NCI-H146 treated with DMSO at 0.1 percent for 48 hours (cell line): ENCODE data around the gene AK3.

Experiments used
- DNase-seq: peaks from one replicate; lab custom pipeline; 2025; ENCODE audit not compliant: unreplicated experiment; lab: John Stamatoyannopoulos, UW

Gene AK3

DNA sequence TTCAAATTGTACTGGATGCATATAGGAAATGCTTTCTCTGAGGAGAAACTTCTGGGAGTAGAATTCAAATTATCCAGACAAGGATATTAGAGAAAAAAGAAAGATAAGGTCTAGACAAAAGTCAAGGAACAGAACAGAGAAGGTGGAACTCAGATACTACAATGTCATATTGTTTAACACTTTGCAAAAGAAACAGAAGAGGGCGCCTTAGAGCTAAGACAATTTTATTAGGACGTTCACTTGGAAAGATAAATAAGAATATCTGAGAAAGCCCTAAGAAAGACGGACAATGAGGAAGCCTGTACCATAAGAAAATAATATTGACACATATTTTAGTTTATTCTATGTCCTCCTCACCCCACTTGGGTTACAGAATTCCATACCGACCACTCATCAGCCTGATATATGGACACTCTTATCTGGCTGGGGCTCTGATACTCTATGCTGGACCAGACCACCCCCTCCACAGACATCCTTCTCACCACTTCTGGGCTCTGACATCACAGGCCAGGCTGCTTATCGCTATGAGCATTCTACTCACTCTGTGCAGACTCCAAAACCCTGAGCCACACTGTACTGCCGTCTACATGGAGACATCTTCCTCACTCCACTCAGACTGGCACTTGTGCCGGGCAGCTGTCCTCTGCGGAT is 9.1 kb upstream of the AK3 start:
- DNase-seq = peak; percentile 33

DNA sequence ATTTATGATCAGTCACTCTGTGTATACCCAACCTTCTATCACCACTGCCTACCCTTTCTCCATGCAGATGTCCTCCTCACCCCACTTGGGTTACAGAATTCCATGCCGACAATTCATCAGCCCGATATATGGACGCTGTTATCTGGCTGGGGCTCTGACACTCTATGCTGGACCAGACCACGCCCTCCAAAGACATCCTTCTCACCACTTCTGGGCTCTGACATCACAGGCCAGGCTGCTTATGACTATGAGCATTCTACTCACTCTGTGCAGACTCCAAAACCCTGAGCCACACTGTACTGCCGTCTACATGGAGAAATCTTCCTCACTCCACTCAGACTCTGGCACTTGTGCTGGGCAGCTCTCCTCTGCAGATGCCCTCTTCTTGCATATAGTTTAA is 7.6 kb upstream of the AK3 start:
- no peak for DNase-seq

DNA sequence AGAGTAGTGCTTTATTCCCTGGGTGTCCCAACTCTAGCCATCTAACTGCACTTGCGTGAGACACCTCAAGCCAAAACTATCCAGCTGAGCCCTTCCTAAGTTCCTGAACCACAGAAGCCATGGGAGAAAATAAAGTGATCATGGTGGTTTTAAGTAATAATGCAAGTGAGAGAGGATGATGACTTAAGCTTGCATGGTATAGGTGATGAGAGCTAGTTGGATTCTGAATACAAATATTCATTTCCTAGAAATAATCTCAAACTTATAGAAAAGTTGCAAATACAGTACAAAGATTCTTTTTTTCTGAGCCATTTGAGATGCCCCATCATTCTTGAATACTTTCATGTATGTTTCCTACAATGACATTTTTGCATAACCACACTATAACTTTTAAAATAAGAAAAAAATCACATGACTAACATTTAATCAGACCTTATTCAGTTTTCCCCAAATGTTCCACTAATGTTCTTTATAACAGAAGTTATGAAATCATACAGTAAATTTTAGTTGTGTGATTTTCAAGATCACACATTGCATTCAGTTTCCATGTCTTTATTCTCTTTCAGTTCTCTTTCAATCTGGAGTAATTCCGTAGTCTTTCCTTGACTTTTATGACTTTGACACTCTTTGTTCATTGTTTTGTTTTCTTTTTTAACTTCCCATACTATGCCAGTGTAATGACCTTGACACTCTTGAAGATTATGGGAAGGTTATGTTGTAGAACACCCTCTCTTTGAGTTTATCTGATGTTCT is 5.5 kb upstream of the AK3 start:
- no peak for DNase-seq

DNA sequence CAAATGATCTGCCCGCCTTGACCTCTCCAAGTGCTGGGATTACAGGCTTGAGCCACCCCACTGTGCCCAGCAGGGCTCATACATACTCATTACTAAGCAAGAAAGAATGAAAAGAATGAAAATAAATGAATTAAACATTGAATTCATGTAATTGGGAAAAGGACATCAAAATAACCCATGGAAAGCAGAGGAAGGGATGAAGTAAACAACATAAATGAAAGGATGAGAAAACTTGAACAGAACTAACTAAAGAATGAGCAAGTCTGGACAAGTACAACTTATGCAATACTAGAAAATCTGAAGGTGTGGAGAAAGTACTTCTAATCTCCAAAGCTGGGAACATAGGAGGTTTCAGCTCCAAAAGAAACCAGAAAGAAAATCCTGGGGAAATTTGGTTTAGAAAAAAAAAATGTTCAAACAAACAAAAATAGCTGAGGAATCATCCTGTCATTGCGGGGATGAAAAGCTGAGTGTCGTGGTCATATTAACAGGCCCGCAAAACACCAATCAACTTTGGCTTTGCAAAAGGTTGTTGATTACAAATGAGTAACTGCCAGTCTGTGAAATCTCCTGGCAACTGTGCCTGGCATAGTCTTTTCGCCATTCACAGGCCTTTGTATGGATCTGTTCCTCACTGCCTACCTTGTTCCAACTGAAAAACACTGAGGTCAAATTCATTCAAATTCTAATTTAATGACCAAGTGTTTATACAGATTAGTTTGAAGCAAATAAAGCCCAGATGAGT is 2.3 kb upstream of the AK3 start:
- no peak for DNase-seq

DNA sequence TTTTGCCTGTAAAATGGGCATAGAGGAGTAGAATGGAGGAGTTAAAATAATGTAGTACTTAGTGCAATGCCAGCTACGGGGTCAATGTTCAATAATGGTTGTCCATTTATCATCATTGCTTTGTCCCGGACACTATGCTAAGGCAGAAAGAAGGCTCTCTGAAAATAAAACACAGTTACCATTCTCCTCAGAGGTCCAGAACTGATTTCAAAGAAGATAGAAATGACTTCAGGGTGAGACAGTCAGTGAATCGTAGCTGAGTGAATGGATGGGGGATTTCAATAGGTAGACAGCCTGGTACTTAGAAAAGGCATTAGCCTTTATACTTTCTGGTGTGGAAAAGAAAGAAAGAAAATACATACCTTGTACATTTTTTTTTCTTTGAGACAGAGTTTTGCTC is 1.2 kb upstream of the AK3 start:
- no peak for DNase-seq

DNA sequence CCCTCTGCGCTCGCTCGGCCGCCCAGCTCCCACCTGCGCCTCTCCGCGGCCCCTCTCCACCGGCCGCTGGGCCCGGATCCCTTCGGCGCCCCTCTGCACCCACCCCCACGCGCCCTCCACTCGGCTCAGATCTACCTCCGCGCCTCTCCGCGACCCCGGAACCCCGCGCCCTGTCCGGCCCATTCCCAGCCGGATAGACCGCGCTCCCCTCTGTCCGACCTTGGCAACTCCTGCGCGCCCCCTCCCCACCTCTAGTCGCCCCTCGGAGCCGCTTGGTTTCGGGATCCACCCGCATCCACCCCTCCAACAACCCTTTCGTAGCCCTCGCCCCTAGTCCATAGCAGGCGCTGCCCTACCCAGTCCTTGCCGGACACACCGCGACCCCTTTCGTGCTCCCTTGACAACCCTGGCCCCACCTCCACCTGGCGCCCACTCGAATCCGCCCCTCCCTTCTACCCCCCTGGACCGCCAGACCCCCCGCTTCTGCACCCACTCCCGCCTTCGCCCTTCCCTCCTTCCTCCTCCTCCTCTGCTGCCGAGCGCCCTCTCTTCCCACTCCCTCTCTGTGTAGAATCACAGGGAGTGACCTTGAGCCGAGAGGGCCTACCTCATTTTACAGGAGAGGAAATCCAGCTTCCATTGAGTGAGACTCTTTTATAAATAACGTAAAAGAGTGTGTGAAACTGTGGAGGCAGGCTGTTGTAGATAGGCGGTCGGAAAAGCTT is 525 bp upstream of the AK3 start:
- DNase-seq = peak; percentile 50

DNA sequence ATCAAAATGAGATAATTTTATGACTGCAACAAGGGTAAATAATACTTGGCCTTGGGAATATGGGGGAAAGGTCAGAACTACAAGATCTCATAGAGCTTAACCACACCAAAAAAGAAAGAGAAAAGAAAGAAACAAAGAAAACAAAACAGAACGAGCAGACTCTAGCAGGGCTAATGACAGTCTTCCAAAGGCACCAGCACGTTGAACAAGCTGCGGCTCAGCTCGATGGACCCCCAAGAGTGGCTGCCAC is 689 bp downstream of the AK3 start:
- DNase-seq = peak; percentile 36

DNA sequence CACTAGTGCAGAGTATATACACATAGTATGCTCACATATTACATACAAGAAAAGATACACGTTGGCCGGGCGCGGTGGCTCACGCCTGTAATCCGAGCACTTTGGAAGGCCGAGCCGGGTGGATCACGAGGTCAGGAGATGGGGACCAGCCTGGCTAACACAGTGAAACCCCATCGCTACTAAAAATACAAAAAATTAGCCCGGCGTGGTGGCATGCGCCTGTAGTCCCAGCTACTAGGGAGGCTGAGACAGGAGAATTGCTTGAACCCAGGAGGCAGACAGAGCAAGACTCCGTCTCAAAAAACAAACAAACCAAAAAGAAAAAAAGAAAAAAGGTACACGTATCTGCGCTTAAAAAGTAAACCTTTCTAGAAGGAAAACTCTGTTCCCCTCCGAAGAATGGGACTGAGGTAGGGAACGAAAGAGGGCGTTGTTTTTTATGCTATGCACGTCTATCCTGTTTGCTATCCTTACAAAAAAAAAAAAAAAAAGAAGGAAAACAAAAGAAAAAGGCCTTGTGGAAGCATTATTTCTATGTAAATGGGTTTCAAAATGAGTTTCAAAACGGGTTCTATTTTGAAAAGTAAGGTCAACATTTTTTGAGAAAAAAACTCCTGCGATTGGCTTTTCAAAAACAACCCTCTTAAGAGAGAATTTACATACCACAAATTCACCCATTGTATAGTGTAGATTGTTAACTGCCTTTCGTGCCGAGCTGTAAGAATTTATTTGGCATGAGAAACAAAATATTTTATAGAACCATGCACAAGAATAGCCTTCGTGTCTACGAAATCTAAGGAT is 1.2 kb downstream of the AK3 start:
- no peak for DNase-seq

DNA sequence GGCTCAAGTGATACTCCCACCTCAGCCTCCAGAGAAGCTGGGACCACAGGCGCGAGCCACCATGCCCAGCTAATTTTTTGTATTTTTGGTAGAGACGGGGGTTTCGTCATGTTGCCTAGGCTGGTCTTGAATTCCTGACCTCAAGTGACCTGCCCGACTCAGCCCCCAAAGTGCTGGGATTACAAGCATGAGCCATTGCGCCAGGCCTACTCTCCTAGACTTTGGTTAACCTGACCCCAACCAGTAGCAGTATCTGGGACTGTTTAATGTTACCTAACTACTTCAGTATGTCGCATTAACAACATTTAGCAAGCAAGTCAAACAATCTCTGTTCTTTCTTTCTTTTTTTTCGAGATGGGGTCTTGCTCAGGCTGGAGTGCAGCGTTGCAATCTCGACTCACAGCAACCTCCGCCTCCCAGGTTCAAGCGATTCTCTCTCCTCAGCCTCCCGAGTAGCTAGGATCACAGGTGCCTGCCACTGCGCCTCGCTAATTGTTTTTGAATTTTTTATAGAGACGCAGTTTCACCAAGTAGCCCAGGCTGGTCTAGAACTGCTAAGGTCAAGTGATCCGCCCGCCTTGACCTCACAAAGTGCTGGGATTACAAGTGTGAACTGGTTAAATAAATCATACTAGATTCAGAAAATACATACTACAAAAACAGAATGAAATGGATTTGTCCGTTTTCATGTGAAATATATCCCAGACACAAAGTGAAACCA is 2.0 kb downstream of the AK3 start:
- DNase-seq = no peak

DNA sequence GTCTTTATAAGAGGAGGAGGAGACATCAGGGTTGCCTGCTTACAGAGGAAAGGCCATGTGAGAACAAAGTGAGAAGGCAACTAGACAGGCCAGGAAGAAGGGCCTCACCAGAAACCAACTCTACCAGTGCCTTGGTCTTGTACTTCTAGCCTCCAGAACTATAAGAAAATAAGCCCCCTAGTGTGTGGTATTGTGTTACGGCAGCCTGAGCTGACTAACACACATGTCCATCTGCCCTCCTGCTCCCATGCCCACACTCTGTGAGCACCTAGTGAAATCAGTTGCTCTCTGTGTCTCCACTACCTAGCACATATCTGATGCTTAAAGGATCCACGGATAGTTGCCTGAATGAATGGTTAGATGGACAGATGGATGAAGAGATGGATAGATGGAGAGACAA is 6.9 kb downstream of the AK3 start:
- DNase-seq = no peak

DNA sequence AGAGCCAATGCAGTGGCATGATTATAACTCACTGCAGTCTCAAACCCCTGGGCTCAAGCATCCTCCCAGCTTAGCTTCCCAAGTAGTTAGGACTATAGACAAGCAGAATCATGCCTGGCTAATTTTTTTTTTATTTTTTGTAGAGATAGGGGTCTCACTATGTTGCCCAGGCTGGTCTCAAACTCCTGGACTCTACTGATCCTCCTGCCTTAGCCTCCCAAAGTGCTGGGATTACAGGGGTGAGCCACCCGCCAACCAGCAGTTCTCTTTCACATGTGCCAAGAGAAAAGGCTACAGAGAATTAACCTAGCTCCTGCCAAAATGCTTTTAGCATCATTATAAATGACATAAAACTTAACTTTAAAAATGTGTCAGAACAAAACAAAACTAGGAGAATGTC is 8.1 kb downstream of the AK3 start:
- no peak for DNase-seq

DNA sequence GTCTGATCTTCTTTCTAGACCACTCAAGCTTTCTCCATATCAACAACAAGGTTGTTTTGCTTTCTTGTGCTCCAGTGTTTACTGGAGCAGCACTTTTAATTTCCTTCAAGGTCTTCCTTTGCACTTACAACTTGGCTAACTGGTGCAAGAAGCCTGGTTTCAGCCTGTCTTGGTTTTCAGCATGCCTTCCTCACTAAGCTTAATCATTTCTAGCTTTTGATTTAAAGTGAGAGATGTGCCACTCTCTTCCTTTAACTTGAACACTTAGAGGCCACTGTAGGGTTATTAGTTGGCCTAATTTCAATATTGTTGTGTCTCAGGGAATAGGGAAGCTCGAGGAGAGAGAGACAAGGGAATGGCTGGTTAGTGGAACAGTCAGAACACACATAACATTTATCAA is 13.4 kb downstream of the AK3 start:
- DNase-seq = no peak

DNA sequence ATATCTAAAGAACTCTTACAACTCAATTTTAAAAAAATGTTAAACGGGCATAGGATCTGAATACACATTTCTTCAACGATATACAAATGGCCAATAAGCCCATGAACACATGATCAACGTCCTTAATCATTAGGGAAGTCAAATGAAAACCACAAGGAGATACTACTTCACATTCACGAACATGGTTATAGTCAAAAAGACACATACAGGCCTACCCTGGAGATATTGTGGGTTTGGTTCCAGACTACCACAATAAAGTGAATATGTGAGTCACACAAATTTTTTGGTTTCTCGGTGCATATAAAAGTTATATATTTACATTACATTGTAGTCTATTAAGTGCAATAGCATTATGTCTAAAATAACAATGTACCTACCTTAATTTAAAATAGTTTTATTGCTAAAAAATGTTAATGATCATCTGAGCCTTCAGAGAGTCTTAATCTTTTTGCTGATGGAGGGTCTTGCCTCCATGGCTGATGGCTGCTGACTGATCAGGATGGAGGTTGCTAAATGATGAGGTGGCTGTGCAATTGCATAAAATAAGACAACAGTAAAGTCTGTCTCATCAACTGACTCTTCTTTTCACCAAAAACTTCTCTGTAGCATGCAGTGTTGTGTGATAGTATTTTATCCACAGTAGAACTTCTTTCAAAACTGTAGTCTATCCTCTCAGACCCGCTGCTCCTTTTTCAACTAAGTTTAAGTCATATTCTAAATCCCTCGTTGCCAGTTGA is 15.1 kb downstream of the AK3 start:
- DNase-seq = no peak

DNA sequence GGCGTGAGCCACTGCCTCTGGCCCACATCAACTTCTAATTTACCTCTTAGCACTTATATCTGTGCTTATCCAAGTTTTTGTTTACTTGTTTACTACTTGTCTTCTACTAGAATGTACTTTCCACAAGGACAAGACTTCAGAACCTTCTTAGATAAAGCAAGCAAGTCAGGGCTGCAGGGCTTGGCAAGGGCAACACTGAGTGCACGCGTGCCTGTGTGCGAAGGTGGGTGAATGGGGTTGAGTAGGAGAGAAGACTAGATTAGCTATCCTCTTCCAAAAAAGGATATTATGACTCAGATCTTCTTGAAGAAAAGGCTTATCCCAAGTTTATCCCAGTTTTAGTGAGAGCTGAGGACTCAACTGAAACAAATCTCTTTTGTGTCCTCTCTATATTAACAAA is 19.3 kb downstream of the AK3 start:
- no peak for DNase-seq

DNA sequence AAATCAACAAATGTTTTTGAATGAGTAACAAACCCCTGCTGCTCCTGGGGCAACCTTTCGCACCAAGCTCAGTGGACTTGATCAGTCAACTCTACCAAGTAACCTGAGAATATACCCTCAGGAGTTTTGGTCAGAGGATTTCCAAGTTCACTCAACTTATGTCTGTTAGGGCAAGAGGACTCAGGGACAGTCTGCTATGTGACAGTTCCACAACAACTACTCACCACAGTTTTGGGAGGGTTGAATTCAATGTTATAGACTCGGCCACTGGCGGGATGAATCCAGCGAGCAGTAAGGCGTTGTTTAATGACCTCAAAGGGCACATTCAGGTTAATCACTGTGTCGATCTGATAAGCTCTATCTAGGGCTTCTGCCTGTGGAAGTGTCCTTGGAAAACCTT is 22.1 kb downstream of the AK3 start:
- DNase-seq = no peak

DNA sequence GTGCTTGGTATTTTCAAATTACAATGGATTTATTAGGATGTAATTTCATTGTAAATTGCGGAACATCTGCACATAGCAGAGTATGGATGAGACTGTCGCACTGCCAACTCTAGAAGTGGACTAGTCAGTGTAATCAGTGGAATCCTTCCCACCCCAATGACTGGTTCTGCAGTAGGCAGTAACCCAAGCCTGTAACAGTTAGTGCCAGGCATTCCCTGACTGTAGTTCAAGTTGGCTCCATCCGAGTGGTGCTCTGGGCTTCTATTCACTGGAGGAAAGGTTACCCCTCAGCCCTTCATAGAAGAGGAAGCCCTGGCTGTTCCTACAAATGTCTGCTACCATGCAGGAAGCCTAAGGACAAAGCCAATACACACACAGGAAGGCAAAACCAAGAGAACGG is 23.2 kb downstream of the AK3 start:
- DNase-seq = no peak

DNA sequence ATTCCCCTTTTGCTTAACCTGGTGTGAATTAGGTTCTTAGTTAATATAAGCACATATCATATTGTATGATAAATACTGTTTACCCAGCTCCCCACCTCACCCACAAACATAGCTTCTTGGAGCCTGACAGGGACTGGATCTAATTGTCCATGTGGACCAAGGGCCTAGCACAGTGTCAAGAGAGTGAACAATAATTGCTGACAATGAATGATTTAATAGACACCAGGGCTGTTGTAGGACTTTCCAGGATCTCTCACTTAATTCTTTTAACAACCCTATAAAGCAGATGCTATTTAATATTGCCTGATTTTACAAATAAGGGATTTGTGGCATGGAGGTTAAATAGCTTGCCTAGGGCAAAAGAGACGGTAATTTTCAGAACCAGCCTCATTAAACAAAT is 24.8 kb downstream of the AK3 start:
- no peak for DNase-seq

DNA sequence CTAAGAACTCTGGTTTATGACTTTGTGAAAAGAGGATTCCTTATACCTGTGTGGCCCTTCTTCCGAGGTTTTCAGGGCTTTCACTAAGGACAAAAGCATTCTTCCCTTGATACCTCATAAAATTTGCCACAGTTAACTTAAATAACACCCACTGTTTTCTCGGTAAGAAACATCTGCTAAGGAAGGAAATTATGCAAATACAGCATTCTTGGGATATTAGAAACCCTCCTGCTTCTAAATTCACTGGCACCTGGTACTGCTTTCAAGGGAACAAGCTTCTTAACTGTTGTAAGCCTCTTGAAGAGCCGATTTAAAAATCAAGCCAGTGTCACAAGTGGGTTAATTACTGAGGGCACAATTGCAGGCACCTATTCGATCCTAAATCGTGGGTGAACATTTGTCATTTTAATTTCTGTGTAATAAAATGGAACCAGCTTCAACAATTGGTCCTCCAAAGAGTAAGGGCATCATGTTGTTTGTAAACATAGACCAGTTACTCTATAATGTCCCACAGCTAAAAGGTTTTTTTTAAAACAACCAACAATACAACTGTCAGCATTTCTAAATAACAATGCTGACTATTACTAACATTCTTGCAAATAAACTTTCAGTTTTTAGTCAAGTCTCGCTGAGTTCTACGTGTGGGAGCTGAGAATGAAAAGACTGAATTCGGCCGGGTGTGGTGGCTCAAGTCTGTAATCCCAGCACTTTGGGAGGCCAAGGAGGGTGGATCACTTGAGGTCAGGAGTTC is 26.6 kb downstream of the AK3 start:
- DNase-seq = no peak

DNA sequence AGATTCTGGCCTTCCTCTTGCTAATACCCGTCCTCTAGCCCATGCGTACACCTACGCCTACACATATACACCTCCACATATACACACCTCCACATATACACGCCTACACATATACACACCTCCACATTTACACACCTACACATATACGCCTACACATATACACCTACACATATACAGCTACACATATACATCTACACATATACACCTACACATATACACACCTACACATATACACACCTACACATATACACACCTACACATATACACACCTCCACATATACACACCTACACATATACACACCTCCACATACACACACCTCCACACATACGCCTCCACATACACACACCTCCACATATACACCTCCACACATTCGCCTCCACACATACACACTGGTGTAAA is 27.2 kb downstream of the AK3 start:
- no peak for DNase-seq
